HS-27A (cell line): ENCODE measurements around the gene BAHCC1.

Experiments used
- DNase-seq: peaks from one replicate; pipeline ENCODE4 v3.0.0-alpha.2; 2012; ENCODE audit warnings: low read depth, missing footprints

BAHCC1 gene

GRCh38 chr17:81443269-81443668 lies 48.0 kb downstream of the BAHCC1 start:
- no peak for DNase-seq

GRCh38 chr17:81444610-81445339 lies 49.5 kb downstream of the BAHCC1 start:
- no peak for DNase-seq

GRCh38 chr17:81445642-81446503 lies 50.6 kb downstream of the BAHCC1 start:
- no peak for DNase-seq

- DNase-seq, result no peak
These were observed 52.2 kb downstream of the BAHCC1 start for GRCh38 chr17:81447331-81447933.

GRCh38 chr17:81448442-81448841 lies 53.2 kb downstream of the BAHCC1 start:
- no peak for DNase-seq

GRCh38 chr17:81448950-81449349 lies 53.7 kb downstream of the BAHCC1 start:
- DNase-seq, result no peak

- DNase-seq, result no peak
These were observed 54.1 kb downstream of the BAHCC1 start for GRCh38 chr17:81449351-81449750.

GRCh38 chr17:81451823-81452222 lies 56.6 kb downstream of the BAHCC1 start:
- no peak for DNase-seq

- DNase-seq, result no peak
These were observed 57.3 kb downstream of the BAHCC1 start for GRCh38 chr17:81452551-81452950.

- no peak for DNase-seq
These were observed 57.8 kb downstream of the BAHCC1 start for GRCh38 chr17:81453076-81453475.

- DNase-seq, result no peak
These were observed 58.5 kb downstream of the BAHCC1 start for GRCh38 chr17:81453712-81454111.

GRCh38 chr17:81454473-81454872 lies 59.2 kb downstream of the BAHCC1 start:
- no peak for DNase-seq

GRCh38 chr17:81455387-81455786 lies 60.1 kb downstream of the BAHCC1 start:
- no peak for DNase-seq

GRCh38 chr17:81456091-81456490 lies 60.8 kb downstream of the BAHCC1 start:
- DNase-seq, result no peak

GRCh38 chr17:81456798-81457197 lies 61.5 kb downstream of the BAHCC1 start:
- DNase-seq, result no peak

- DNase-seq, result no peak
These were observed 62.1 kb downstream of the BAHCC1 start for GRCh38 chr17:81457401-81457800.

GRCh38 chr17:81457917-81458555 lies 62.8 kb downstream of the BAHCC1 start:
- no peak for DNase-seq

- DNase-seq, result no peak
These were observed 63.4 kb downstream of the BAHCC1 start for GRCh38 chr17:81458628-81459027.

GRCh38 chr17:81459224-81459623 lies 64.0 kb downstream of the BAHCC1 start:
- DNase-seq, result no peak

- no peak for DNase-seq
These were observed 64.6 kb downstream of the BAHCC1 start for GRCh38 chr17:81459864-81460263.

GRCh38 chr17:81460856-81461460 lies 65.7 kb downstream of the BAHCC1 start:
- no peak for DNase-seq
